Measurements from ENCODE around the gene ERI2.

ERI2 gene

GRCh38 chr16:20755238-20755637, 51.0 kb downstream of the ERI2 start:
- Histone ChIP-seq H3K27me3 (ENCODE audit: control insufficient read depth, insufficient read depth, low read length, poor library complexity, severe bottlenecking) (no peaks in the 10 kb centered on the region), H3K9me3 (ENCODE audit: control insufficient read depth, low read length) (no peaks in the 10 kb centered on the region), H3K27ac (ENCODE audit: insufficient read depth, low read depth, low read length, poor library complexity, severe bottlenecking) (no peak overlapping the region), H3K4me3 (ENCODE audit: insufficient read depth, low read depth, low read length) (no peak overlapping the region), H3K36me3 (ENCODE audit: control insufficient read depth, insufficient read depth, low read length) (no peaks in the 10 kb centered on the region), H3K4me1 (ENCODE audit: control insufficient read depth, insufficient read depth, low read length) (no peaks in the 10 kb centered on the region)
- WGBS, 2 experiments: no CpG with 5 or more reads among the region's 1 CpG

- H3K9me3 ChIP-seq (ENCODE audit: control insufficient read depth, low read length): no peaks in the 10 kb centered on the region
- no peaks in the 10 kb centered on the region for H3K36me3 ChIP-seq (ENCODE audit: control insufficient read depth, insufficient read depth, low read length)
- no peaks in the 10 kb centered on the region for H3K27me3 ChIP-seq (ENCODE audit: control insufficient read depth, insufficient read depth, low read length, poor library complexity, severe bottlenecking)
- no peak overlapping the region for H3K27ac ChIP-seq (ENCODE audit: insufficient read depth, low read depth, low read length, poor library complexity, severe bottlenecking)
- no peaks in the 10 kb centered on the region for H3K4me1 ChIP-seq (ENCODE audit: control insufficient read depth, insufficient read depth, low read length)
- WGBS, 2 experiments: 78 to 83% methylated on average over 1 of the region's 1 CpG
- H3K4me3 ChIP-seq (ENCODE audit: insufficient read depth, low read depth, low read length): no peak overlapping the region
Observed at GRCh38 chr16:20753727-20754126, 52.5 kb downstream of the ERI2 start.

- H3K27me3 ChIP-seq (ENCODE audit: control insufficient read depth, insufficient read depth, low read length, poor library complexity, severe bottlenecking): no peaks in the 10 kb centered on the region
- H3K36me3 ChIP-seq (ENCODE audit: control insufficient read depth, insufficient read depth, low read length): no peaks in the 10 kb centered on the region
- 75% methylated on average over 1 of the region's 1 CpG; no CpG with 5 or more reads in 1 of the 2 experiments for WGBS, 2 experiments
- no peak overlapping the region for H3K4me3 ChIP-seq (ENCODE audit: insufficient read depth, low read depth, low read length)
- H3K9me3 ChIP-seq (ENCODE audit: control insufficient read depth, low read length): peaks cover 5% of the 10 kb centered on the region
- no peaks in the 10 kb centered on the region for H3K4me1 ChIP-seq (ENCODE audit: control insufficient read depth, insufficient read depth, low read length)
- no peak overlapping the region for H3K27ac ChIP-seq (ENCODE audit: insufficient read depth, low read depth, low read length, poor library complexity, severe bottlenecking)
Observed at GRCh38 chr16:20750558-20750957, 55.7 kb downstream of the ERI2 start.

GRCh38 chr16:20749474-20749873, 56.8 kb downstream of the ERI2 start:
- WGBS, 2 experiments: 85 to 100% methylated on average over 1 of the region's 1 CpG

GRCh38 chr16:20747030-20747816, 59.0 kb downstream of the ERI2 start:
- 79 to 82% methylated on average over 4 of the region's 4 CpGs for WGBS, 2 experiments
- no peaks in the 10 kb centered on the region for H3K27me3 ChIP-seq (ENCODE audit: control insufficient read depth, insufficient read depth, low read length, poor library complexity, severe bottlenecking)
- H3K27ac ChIP-seq (ENCODE audit: insufficient read depth, low read depth, low read length, poor library complexity, severe bottlenecking): no peak overlapping the region
- H3K9me3 ChIP-seq (ENCODE audit: control insufficient read depth, low read length): peaks cover 5% of the 10 kb centered on the region
- no peak overlapping the region for H3K4me3 ChIP-seq (ENCODE audit: insufficient read depth, low read depth, low read length)
- H3K4me1 ChIP-seq (ENCODE audit: control insufficient read depth, insufficient read depth, low read length): no peaks in the 10 kb centered on the region
- H3K36me3 ChIP-seq (ENCODE audit: control insufficient read depth, insufficient read depth, low read length): no peaks in the 10 kb centered on the region

More at GRCh38 chr16:20749474-20749873, 56.8 kb downstream of the ERI2 start:
- H3K9me3 ChIP-seq (ENCODE audit: control insufficient read depth, low read length): peaks cover 5% of the 10 kb centered on the region
- no peak overlapping the region for H3K4me3 ChIP-seq (ENCODE audit: insufficient read depth, low read depth, low read length)
- no peaks in the 10 kb centered on the region for H3K4me1 ChIP-seq (ENCODE audit: control insufficient read depth, insufficient read depth, low read length)
- H3K27me3 ChIP-seq (ENCODE audit: control insufficient read depth, insufficient read depth, low read length, poor library complexity, severe bottlenecking): no peaks in the 10 kb centered on the region
- no peak overlapping the region for H3K27ac ChIP-seq (ENCODE audit: insufficient read depth, low read depth, low read length, poor library complexity, severe bottlenecking)
- no peaks in the 10 kb centered on the region for H3K36me3 ChIP-seq (ENCODE audit: control insufficient read depth, insufficient read depth, low read length)

GRCh38 chr16:20746461-20746860, 59.8 kb downstream of the ERI2 start:
- Histone ChIP-seq H3K27me3 (ENCODE audit: control insufficient read depth, insufficient read depth, low read length, poor library complexity, severe bottlenecking) (no peaks in the 10 kb centered on the region), H3K36me3 (ENCODE audit: control insufficient read depth, insufficient read depth, low read length) (no peaks in the 10 kb centered on the region), H3K27ac (ENCODE audit: insufficient read depth, low read depth, low read length, poor library complexity, severe bottlenecking) (no peak overlapping the region), H3K4me1 (ENCODE audit: control insufficient read depth, insufficient read depth, low read length) (no peaks in the 10 kb centered on the region), H3K4me3 (ENCODE audit: insufficient read depth, low read depth, low read length) (no peak overlapping the region), H3K9me3 (ENCODE audit: control insufficient read depth, low read length) (peaks cover 5% of the 10 kb centered on the region)
- 90 to 97% methylated on average over 3 of the region's 3 CpGs for WGBS, 2 experiments
